Activated B cell treated with CpG ODN at 0.5 μM for 24 hours (primary cell): ENCODE measurements around the gene TRABD. TPM values are rescaled to one million over a fixed set of nuclear protein-coding genes. Genes with fewer than 3 reads are reported as not detected.

ENCODE experiments used
- ATAC-seq: fragments of 200-7000 bp; cut with Tn5 transposase; one replicate; pipeline ENCODE4 v1.10.0; 2021; ENCODE audit warnings: low read depth, mild to moderate bottlenecking, moderate library complexity
- CTCF ChIA-PET: fragments of 350-600 bp; sonication (Branson Sonifier 250); formaldehyde crosslinking; loops from one replicate; lab custom pipeline; 2021; ENCODE audit warnings: antibody characterized with exemption; lab: Charles Lee
- POLR2A ChIA-PET: fragments of 350-600 bp; sonication (Branson Sonifier 250); formaldehyde crosslinking; loops from one replicate; lab custom pipeline; 2021; ENCODE audit warnings: antibody characterized with exemption; lab: Charles Lee
- DNase-seq: peaks from one replicate; pipeline ENCODE4 v3.0.0; 2022
- H3K27ac Mint-ChIP-seq: one replicate; pipeline ENCODE4 v1.8.0; 2020; ENCODE audit warnings: mixed read lengths
- H3K27me3 Mint-ChIP-seq: one replicate; pipeline ENCODE4 v1.8.0; 2021; ENCODE audit warnings: mixed read lengths
- H3K36me3 Mint-ChIP-seq: one replicate; pipeline ENCODE4 v1.8.0; 2021; ENCODE audit warnings: low read depth, mixed read lengths
- H3K4me1 Mint-ChIP-seq: one replicate; pipeline ENCODE4 v1.8.0; 2021; ENCODE audit warnings: mixed read lengths
- H3K4me3 Mint-ChIP-seq: one replicate; pipeline ENCODE4 v1.8.0; 2020; ENCODE audit warnings: mild to moderate bottlenecking, mixed read lengths
- H3K9me3 Mint-ChIP-seq: one replicate; pipeline ENCODE4 v1.8.0; 2020; ENCODE audit warnings: mixed read lengths
- intact Hi-C: fragments of 100-400 bp; cut with micrococcal nuclease; formaldehyde crosslinking; loops from one replicate; pipeline ENCODE4 v1.15.1; 2024
- total RNA-seq: library from RNA; stranded (reverse); gene quantifications from 2 replicates; pipeline ENCODE4 v1.2.3, GENCODE V29; 2022
- TF ChIP-seq, protein P1 (sequence below): fragments of 200-600 bp; IDR thresholded peaks from one replicate; pipeline ENCODE4 v1.8.0; 2022; ENCODE audit warnings: antibody characterized with exemption, mild to moderate bottlenecking

Gene TRABD
- total RNA-seq, 1 donor from 2014 or later = 86.4 TPM

DNA sequence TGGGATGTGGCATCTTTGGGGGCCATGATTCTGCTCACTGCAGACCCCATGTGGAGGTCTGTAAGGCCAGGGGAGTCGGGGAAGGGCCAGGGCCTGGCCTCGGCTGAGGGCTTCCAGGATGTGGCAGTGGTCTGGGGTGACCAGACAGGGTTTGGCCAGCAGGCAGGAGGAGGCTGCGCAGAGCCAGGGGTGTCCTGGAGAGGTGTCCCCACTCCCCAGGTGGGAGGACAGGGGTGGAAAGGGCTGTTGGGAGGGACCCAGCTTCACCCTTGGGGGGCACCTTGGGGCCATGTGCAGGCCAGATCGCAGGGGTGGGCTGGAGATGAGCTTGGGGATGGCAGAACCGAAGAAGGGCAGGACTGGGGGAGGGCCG is 11.7 kb upstream of the TRABD start:
- no peaks in the 10 kb centered on the region for H3K36me3 Mint-ChIP-seq
- ChIA-PET POLR2A (interaction anchor here (0.7 to 6.6 kb wide), 4 partner anchors 9 to 168 kb away, joined by 3 to 80 read pairs (median 3); no protein-coding TSS in a partner anchor), CTCF (no interaction called here)
- no peak for DNase-seq
- TF ChIP-seq, protein P1, sequence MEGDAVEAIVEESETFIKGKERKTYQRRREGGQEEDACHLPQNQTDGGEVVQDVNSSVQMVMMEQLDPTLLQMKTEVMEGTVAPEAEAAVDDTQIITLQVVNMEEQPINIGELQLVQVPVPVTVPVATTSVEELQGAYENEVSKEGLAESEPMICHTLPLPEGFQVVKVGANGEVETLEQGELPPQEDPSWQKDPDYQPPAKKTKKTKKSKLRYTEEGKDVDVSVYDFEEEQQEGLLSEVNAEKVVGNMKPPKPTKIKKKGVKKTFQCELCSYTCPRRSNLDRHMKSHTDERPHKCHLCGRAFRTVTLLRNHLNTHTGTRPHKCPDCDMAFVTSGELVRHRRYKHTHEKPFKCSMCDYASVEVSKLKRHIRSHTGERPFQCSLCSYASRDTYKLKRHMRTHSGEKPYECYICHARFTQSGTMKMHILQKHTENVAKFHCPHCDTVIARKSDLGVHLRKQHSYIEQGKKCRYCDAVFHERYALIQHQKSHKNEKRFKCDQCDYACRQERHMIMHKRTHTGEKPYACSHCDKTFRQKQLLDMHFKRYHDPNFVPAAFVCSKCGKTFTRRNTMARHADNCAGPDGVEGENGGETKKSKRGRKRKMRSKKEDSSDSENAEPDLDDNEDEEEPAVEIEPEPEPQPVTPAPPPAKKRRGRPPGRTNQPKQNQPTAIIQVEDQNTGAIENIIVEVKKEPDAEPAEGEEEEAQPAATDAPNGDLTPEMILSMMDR = no peak
- peak overlapping the region; percentile 12 for H3K27ac Mint-ChIP-seq
- H3K4me3 Mint-ChIP-seq = no peak overlapping the region
- no peak for ATAC-seq
- no peaks in the 10 kb centered on the region for H3K9me3 Mint-ChIP-seq
- intact Hi-C loops = loop anchor here (1.0 to 2.0 kb wide), 3 partner anchors 11 to 27 kb away; partner anchors contain the start of genes SELENOO and TRABD
- H3K4me1 Mint-ChIP-seq = peaks cover 34% of the 10 kb centered on the region
- H3K27me3 Mint-ChIP-seq = peaks cover 13% of the 10 kb centered on the region

DNA sequence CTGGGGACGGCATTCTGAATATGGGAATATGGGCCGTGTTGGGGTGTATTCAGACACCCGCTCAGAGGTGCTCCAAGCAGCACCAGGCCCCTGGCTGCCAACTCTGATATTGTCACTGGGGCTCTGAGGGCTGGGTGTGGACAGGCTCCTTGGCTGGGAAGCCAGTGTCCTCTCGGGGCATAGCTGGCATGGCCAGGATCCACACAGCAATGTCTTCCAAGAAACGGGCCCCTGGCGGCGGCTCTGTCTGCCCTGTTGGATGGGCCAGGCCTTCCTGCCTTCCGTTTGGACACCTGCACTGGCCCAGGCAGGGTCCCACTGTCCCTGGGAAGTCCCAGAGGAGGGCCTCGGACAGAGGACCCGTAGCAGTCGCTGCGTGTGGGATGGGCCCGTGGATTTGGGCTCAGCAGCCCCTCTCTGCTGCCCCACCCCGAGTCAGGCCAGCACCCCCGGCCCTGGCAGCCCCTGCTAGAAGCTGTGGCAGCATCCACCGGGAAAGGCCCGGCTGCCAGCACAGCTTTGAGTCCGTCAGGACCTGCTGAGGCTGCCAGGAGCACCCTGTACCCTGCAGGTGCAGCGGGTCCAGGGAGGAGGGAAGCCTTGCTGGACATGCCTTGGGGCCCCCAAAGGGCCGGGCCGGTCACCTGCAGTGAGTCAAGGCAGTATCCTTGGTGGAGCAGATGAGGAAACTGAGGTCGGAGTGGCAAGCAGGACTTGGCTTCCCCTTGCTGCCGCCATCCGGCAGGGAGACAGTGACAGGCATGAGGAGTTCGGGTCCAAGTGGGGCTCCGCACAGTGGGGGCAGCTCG is 11.1 kb upstream of the TRABD start:
- ChIA-PET CTCF (no interaction called here), POLR2A (interaction anchor here (0.9 to 6.6 kb wide), 3 partner anchors 13 to 34 kb away, joined by 3 to 80 read pairs (median 3); no protein-coding TSS in a partner anchor)
- intact Hi-C loops = no loop called here
- peaks cover 33% of the 10 kb centered on the region for H3K4me1 Mint-ChIP-seq
- DNase-seq = no peak
- H3K9me3 Mint-ChIP-seq = no peaks in the 10 kb centered on the region
- no peak for ATAC-seq
- H3K27ac Mint-ChIP-seq = no peak overlapping the region
- H3K4me3 Mint-ChIP-seq = no peak overlapping the region
- H3K27me3 Mint-ChIP-seq = peaks cover 11% of the 10 kb centered on the region
- TF ChIP-seq, protein P1 = no peak
- no peaks in the 10 kb centered on the region for H3K36me3 Mint-ChIP-seq

DNA sequence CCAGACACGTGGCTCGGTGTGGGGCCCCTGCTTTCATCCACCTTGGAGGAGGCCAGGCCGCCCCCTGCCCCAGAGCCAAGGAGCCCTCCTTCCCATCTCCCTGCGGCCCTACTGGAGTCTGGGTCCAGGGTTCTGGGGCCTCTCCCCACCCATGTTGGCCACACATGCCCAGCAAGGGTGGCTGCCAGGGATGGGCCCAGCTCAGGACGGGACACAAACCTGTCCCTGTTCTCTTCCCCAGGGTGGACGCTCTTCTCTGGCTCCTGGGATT is 10.6 kb upstream of the TRABD start:
- H3K27ac Mint-ChIP-seq = no peak overlapping the region
- POLR2A ChIA-PET = interaction anchor here (0.9 to 6.6 kb wide), 3 partner anchors 12 to 33 kb away, joined by 3 to 80 read pairs (median 3); no protein-coding TSS in a partner anchor
- intact Hi-C loops = no loop called here
- H3K27me3 Mint-ChIP-seq = peaks cover 15% of the 10 kb centered on the region
- no peak for ATAC-seq
- no peaks in the 10 kb centered on the region for H3K36me3 Mint-ChIP-seq
- no peaks in the 10 kb centered on the region for H3K9me3 Mint-ChIP-seq
- CTCF ChIA-PET = no interaction called here
- DNase-seq = no peak
- H3K4me1 Mint-ChIP-seq = peaks cover 36% of the 10 kb centered on the region
- TF ChIP-seq, protein P1 = no peak
- H3K4me3 Mint-ChIP-seq = no peak overlapping the region

DNA sequence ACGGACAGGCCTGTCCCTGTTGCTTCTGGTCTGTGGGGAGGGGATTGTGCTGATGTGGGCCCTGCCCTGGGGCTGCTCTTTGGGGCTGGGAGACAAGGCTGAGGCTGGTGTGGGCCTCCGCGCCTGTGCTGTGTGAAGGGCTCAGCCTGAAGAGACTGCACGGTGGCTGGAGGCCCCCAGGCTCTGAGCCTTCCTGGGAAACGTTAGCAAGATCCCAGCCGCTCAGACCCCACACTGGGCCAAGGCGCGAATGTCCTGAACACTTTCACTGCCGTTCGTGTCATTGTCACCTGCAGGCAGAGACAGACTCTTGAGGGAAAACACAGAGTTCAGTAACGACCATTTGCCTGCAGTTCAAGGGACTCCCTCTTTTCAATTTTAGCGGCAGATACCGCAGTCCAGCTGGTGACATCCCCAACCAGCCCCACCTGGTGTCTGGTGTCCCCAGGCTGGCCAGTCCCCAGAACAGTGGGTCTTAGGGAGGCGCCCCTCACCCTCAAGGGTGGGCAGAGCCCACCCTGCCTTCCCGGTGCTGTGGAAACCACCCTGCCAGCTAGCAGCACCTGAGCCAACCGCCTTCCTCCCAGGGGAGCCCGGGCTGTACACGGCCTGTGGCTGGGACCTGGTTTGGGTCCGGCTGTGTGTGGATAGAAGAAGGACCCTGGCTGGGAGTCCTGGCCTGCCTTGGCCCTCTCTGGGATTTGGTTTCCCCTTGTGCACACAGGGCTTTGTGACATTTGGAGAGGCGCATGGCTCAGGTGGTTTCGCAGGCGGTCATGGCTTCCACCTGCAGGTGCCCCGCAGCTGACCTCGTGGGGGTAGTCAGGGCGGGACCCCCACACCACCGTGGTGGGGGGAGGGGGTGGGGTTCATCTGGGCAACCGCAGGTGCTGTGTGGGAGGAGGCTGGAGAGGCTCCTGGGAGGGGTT is 9.5 kb upstream of the TRABD start:
- TF ChIP-seq, protein P1 = no peak
- peaks cover 14% of the 10 kb centered on the region for H3K27me3 Mint-ChIP-seq
- no peak overlapping the region for H3K27ac Mint-ChIP-seq
- intact Hi-C loops = no loop called here
- no peak overlapping the region for H3K4me3 Mint-ChIP-seq
- no peaks in the 10 kb centered on the region for H3K9me3 Mint-ChIP-seq
- no peaks in the 10 kb centered on the region for H3K36me3 Mint-ChIP-seq
- ATAC-seq (peak; percentile 41), DNase-seq (no peak)
- ChIA-PET CTCF (no interaction called here), POLR2A (interaction anchor here (6.6 kb wide), 1 partner anchor 15 kb away, joined by 80 read pairs; no protein-coding TSS in a partner anchor)
- peaks cover 36% of the 10 kb centered on the region for H3K4me1 Mint-ChIP-seq
